A673 (cell line): ENCODE measurements around the gene DUOXA1. TPM values are rescaled to one million over a fixed set of nuclear protein-coding genes. Genes with fewer than 3 reads are reported as not detected.

Experiments
- BruUV-seq: library from RNA; stranded (reverse); fragments of 400-500 nt; replicated peaks from 2 replicates; lab custom pipeline; 2021; lab: Mats Ljungman, UMichigan
- CTCF ChIA-PET: fragments of 300-600 bp; sonication (Branson Sonifier 250); formaldehyde crosslinking; loops from one replicate; lab custom pipeline; 2022; ENCODE audit warnings: antibody characterized with exemption; lab: Charles Lee
- POLR2A ChIA-PET: fragments of 300-600 bp; sonication (Branson Sonifier 250); formaldehyde crosslinking; loops from one replicate; lab custom pipeline; 2022; ENCODE audit warnings: antibody characterized with exemption; ENCODE audit not compliant: low non-redundant PET; lab: Charles Lee
- DNase-seq: peaks from one replicate; pipeline ENCODE4 v3.0.0-alpha.2; 2015; ENCODE audit warnings: low spot score
- H3K27ac ChIP-seq: fragments of 200-600 bp; sonication (generic); 2 replicates; pipeline ENCODE4 v1.5.1; 2016; ENCODE audit warnings: mixed run types, low read depth, mild to moderate bottlenecking, mixed read lengths, antibody characterized with exemption, low read length; ENCODE audit not compliant: poor library complexity, severe bottlenecking
- H3K27me3 ChIP-seq: fragments of 200-600 bp; sonication (generic); replicated peaks from 2 replicates; pipeline ENCODE4 v1.6.1; 2017; ENCODE audit warnings: mixed run types, low read depth, mild to moderate bottlenecking, mixed read lengths, antibody characterized with exemption, low read length; ENCODE audit not compliant: insufficient read depth, poor library complexity
- H3K36me3 ChIP-seq: fragments of 200-600 bp; sonication (generic); 2 replicates; pipeline ENCODE4 v1.6.1; 2016; ENCODE audit warnings: mixed run types, mild to moderate bottlenecking, mixed read lengths, antibody characterized with exemption, low read length; ENCODE audit not compliant: insufficient read depth, poor library complexity, severe bottlenecking
- H3K4me1 ChIP-seq: fragments of 200-600 bp; sonication (generic); 2 replicates; pipeline ENCODE4 v1.6.1; 2017; ENCODE audit warnings: mixed run types, mild to moderate bottlenecking, mixed read lengths, antibody characterized with exemption, low read length; ENCODE audit not compliant: insufficient read depth, poor library complexity, severe bottlenecking
- H3K4me3 ChIP-seq: fragments of 200-600 bp; sonication (generic); 2 replicates; pipeline ENCODE4 v1.5.1; 2016; ENCODE audit warnings: low read depth, mixed run types, mild to moderate bottlenecking, mixed read lengths, low read length; ENCODE audit not compliant: poor library complexity, severe bottlenecking
- H3K9me3 ChIP-seq: fragments of 200-600 bp; sonication (generic); 2 replicates; pipeline ENCODE4 v1.6.1; 2016; ENCODE audit warnings: mixed run types, low read depth, mild to moderate bottlenecking, mixed read lengths, antibody characterized with exemption, low read length; ENCODE audit not compliant: poor library complexity, severe bottlenecking
- CTCF ChIP-seq: fragments of 300-800, 200-600 bp; sonication (generic); conservative IDR thresholded peaks from 2 replicates; pipeline ENCODE4 v1.5.1; 2017; ENCODE audit warnings: low read depth, mild to moderate bottlenecking, antibody characterized with exemption, low read length, moderate library complexity, mixed read lengths
- EZH2 ChIP-seq: fragments of 200-600 bp; sonication (generic); IDR thresholded peaks from 2 replicates; pipeline ENCODE4 v1.6.1; 2017; ENCODE audit warnings: borderline replicate concordance, low read depth, mild to moderate bottlenecking, mixed read lengths, antibody characterized with exemption, low read length; ENCODE audit not compliant: poor library complexity, severe bottlenecking
- intact Hi-C: fragments of 100-400 bp; cut with micrococcal nuclease; formaldehyde crosslinking; loops from one replicate; pipeline ENCODE4 v1.10.0; 2022; ENCODE audit not compliant: unreplicated experiment
- total RNA-seq: library from RNA; stranded (reverse); gene quantifications from 2 replicates; pipeline ENCODE4 v1.2.3, GENCODE V29; 2021

Gene DUOXA1
- total RNA-seq, 1 experiment from 2014 or later, result 0.95 TPM

- Histone ChIP-seq H3K27me3 (no peaks in the 10 kb centered on the region), H3K9me3 (no peaks in the 10 kb centered on the region), H3K36me3 (no peaks in the 10 kb centered on the region), H3K4me1 (no peaks in the 10 kb centered on the region), H3K4me3 (no peak overlapping the region), H3K27ac (no peak overlapping the region)
- intact Hi-C loops, result no loop called here
- CTCF ChIA-PET, result no interaction called here
- TF ChIP-seq CTCF (no peak), EZH2 (no peak)
- POLR2A ChIA-PET, result no interaction called here
- BruUV-seq, result no TSS peak
- DNase-seq, result no peak
These were observed 4.4 kb upstream of the DUOXA1 start for GRCh38 chr15:45134046-45134445.

GRCh38 chr15:45133561-45133920 is 3.9 kb upstream of the DUOXA1 start:
- Histone ChIP-seq H3K36me3 (no peaks in the 10 kb centered on the region), H3K4me3 (no peak overlapping the region), H3K27ac (no peak overlapping the region), H3K9me3 (no peaks in the 10 kb centered on the region), H3K27me3 (no peaks in the 10 kb centered on the region), H3K4me1 (no peaks in the 10 kb centered on the region)
- no TSS peak for BruUV-seq
- peak; percentile 25 for DNase-seq
- POLR2A ChIA-PET, result no interaction called here
- TF ChIP-seq EZH2 (no peak), CTCF (no peak)
- CTCF ChIA-PET, result no interaction called here
- intact Hi-C loops, result no loop called here

GRCh38 chr15:45132844-45133560 is 3.3 kb upstream of the DUOXA1 start:
- intact Hi-C loops, result no loop called here
- Histone ChIP-seq H3K27ac (no peak overlapping the region), H3K27me3 (no peaks in the 10 kb centered on the region), H3K4me3 (no peak overlapping the region), H3K9me3 (no peaks in the 10 kb centered on the region), H3K4me1 (no peaks in the 10 kb centered on the region), H3K36me3 (no peaks in the 10 kb centered on the region)
- DNase-seq, result no peak
- no TSS peak for BruUV-seq
- ChIA-PET POLR2A (no interaction called here), CTCF (no interaction called here)
- TF ChIP-seq EZH2 (no peak), CTCF (no peak)
